CD4-positive, CD25-positive, alpha-beta regulatory T cell (primary cell): ENCODE measurements around the gene ELK1. TPM values are rescaled to one million over a fixed set of nuclear protein-coding genes. Genes with fewer than 3 reads are reported as not detected.

ENCODE experiments used
- ATAC-seq, 2 donors: fragments of 150-1000 bp; cut with Tn5 transposase; one replicate each; pipeline ENCODE4 v1.10.0; 2021; ENCODE audit warnings: low read depth in 2 of 2, moderate number of reproducible peaks in 2 of 2, moderate library complexity in 1 of 2
- DNase-seq, 3 donors: peaks; one replicate each; pipeline versions ENCODE4 v3.0.0 to v3.0.0-alpha.2; 2012 to 2022; ENCODE audit warnings: mixed read lengths in 1 of 3
- H3K27ac ChIP-seq: one replicate; pipeline ENCODE4 v1.7.0; 2013; ENCODE audit warnings: mild to moderate bottlenecking, low read length; ENCODE audit not compliant: insufficient read depth, poor library complexity, severe bottlenecking
- H3K27me3 ChIP-seq: one replicate; pipeline ENCODE4 v1.7.0; 2013; ENCODE audit warnings: low read length; ENCODE audit not compliant: control insufficient read depth, insufficient read depth
- H3K36me3 ChIP-seq: one replicate; pipeline ENCODE4 v1.7.0; 2013; ENCODE audit warnings: mild to moderate bottlenecking, low read length, moderate library complexity; ENCODE audit not compliant: control insufficient read depth, insufficient read depth
- H3K4me1 ChIP-seq: 2 replicates; pipeline ENCODE4 v1.7.0; 2013; ENCODE audit warnings: mild to moderate bottlenecking, low read length; ENCODE audit not compliant: insufficient read depth, control insufficient read depth, poor library complexity, severe bottlenecking
- H3K4me3 ChIP-seq: one replicate; pipeline ENCODE4 v1.7.0; 2013; ENCODE audit warnings: low read depth, mild to moderate bottlenecking, low read length, moderate library complexity
- H3K9me3 ChIP-seq, 2 experiments: 1 replicate in 1 of 2; 2 replicates in 1 of 2; pipeline ENCODE4 v1.7.0; 2013; ENCODE audit warnings: low read length in 2 of 2, mild to moderate bottlenecking in 1 of 2, moderate library complexity in 1 of 2; ENCODE audit not compliant: control insufficient read depth in 2 of 2
- H3K27ac Mint-ChIP-seq, 3 donors: one replicate each; pipeline ENCODE4 v1.8.0; 2020 to 2022; ENCODE audit warnings: mild to moderate bottlenecking in 3 of 3, mixed read lengths in 3 of 3, moderate library complexity in 2 of 3
- H3K27me3 Mint-ChIP-seq: one replicate; pipeline ENCODE4 v1.8.0; 2022; ENCODE audit warnings: mild to moderate bottlenecking, mixed read lengths
- H3K36me3 Mint-ChIP-seq: one replicate; pipeline ENCODE4 v1.8.0; 2020; ENCODE audit warnings: mixed read lengths
- H3K4me1 Mint-ChIP-seq, 4 donors: one replicate each; pipeline ENCODE4 v1.8.0; 2020 to 2022; ENCODE audit warnings: mixed read lengths in 4 of 4, mild to moderate bottlenecking in 1 of 4
- H3K4me3 Mint-ChIP-seq, 4 donors: one replicate each; pipeline ENCODE4 v1.8.0; 2020 to 2022; ENCODE audit warnings: mild to moderate bottlenecking in 4 of 4, mixed read lengths in 4 of 4, moderate library complexity in 3 of 4
- H3K9me3 Mint-ChIP-seq, 7 donors: one replicate each; pipeline ENCODE4 v1.8.0; 2020 to 2022; ENCODE audit warnings: mixed read lengths in 7 of 7, mild to moderate bottlenecking in 3 of 7, moderate library complexity in 2 of 7
- polyA plus RNA-seq, 4 donors: library from polyadenylated mRNA; unstranded; fragments of 300-500 nt; fragmentation: Illumina TruSeq; gene quantifications; one replicate each; pipeline ENCODE4 v1.2.3, GENCODE V29; 2021
- total RNA-seq: library from RNA; stranded (reverse); gene quantifications from one replicate; pipeline ENCODE4 v1.2.3, GENCODE V29; 2022

Gene ELK1
- total and polyA plus RNA-seq, 5 donors from 2014 or later, result 18.8 to 27.3 (median 20.0) TPM

DNA sequence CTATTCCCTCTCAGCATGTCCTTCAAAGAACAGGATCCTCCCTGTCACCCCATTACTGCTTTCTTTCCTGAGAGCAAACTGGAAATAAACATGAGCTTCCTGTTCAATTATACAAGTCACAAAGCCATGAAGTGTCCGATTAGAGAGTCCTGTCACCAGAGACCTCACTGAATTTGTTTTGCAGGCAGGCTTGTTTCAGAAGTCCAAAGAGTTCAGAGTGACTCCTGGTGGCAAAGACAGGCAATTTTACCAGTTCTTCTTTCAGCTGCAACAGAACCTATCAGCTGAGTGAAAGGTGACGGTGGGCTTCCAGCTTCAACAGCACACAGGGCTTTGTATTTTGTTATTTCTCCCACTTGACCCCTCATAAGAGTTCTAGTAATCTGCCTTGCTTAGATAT is 6.4 kb downstream of the ELK1 start:
- Histone ChIP-seq H3K27me3 (no peaks in the 10 kb centered on the region), H3K4me3 (no peak overlapping the region), H3K27ac (no peak overlapping the region), H3K36me3 (peaks cover 26% of the 10 kb centered on the region), H3K4me1 (peaks cover 19% of the 10 kb centered on the region), H3K9me3 (no peaks in the 10 kb centered on the region)
- H3K4me1 Mint-ChIP-seq, result peaks cover 5 to 48% (median 28%) of the 10 kb centered on the region in 4 donors
- peak overlapping the region in 1 of 3 donors; percentile 33 for H3K27ac Mint-ChIP-seq
- no peaks in the 10 kb centered on the region for H3K9me3 Mint-ChIP-seq
- no peak overlapping the region for H3K4me3 Mint-ChIP-seq
- H3K36me3 Mint-ChIP-seq, result peaks cover 19% of the 10 kb centered on the region
- ATAC-seq (no peak), DNase-seq (peak in 1 of 3 donors; percentile 41)
- no peaks in the 10 kb centered on the region for H3K27me3 Mint-ChIP-seq

DNA sequence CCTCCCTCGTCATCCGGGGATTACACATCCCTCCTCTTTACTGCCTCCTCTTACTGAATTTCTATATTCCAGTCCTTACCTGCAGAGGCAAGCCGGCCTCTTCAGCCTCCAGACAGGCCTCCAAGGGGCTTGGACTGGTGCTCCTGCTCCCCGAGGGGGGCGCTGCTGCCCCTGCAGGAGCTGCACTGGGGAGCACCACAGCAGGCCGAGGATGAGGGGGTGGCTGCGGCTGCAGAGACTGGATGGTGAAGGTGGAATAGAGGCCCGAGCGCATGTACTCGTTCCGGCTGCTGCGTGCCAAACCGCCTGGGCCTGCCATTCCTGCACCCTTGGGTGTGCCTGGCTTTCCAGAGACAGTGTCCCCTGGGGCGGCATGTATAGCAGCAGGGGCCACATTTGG is 11.5 kb downstream of the ELK1 start:
- H3K27me3 ChIP-seq, result no peaks in the 10 kb centered on the region
- H3K9me3 Mint-ChIP-seq, result no peaks in the 10 kb centered on the region
- peaks cover 52% of the 10 kb centered on the region for H3K36me3 ChIP-seq
- H3K4me3 ChIP-seq, result no peak overlapping the region
- no peaks in the 10 kb centered on the region for H3K27me3 Mint-ChIP-seq
- peaks cover 3 to 18% (median 5%) of the 10 kb centered on the region in 4 donors for H3K4me1 Mint-ChIP-seq
- peak overlapping the region in 1 of 3 donors; percentile 34 for H3K27ac Mint-ChIP-seq
- H3K36me3 Mint-ChIP-seq, result peaks cover 30% of the 10 kb centered on the region
- peak overlapping the region in 1 of 4 donors; percentile 66 for H3K4me3 Mint-ChIP-seq
- H3K27ac ChIP-seq, result no peak overlapping the region
- ATAC-seq, result no peak
- no peaks in the 10 kb centered on the region for H3K9me3 ChIP-seq
- peaks cover 4% of the 10 kb centered on the region for H3K4me1 ChIP-seq
- no peak for DNase-seq

DNA sequence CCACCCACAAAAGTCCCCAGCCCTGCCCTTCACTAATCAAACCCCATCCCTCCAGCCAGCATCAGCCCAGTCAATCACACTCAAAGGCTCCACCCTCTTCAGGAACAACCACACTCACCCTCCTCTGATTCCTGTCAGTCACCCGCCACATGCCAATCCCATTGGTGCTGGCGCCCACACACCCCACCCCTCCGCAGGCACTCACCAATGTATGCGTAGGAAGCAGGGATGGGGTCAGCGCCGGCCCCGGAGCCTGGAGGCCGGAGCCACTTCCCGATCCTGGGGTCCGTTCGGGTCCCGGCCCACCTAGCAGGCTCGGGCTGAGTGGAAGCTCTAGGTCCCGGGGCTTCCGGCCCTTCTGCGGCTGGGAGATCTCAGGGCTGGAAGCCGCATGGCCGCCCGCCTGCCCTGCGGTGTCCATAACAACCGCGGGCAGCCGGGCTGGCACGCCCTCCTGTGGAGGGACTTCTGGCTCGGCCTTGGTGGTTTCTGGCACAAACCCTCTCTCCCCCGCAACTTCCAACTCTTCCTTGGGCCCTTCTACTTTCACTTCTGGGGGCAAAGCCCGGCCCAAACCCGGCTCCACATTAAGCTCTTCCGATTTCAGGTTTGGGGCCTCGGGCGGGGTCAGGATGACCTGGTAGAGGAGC is 12.7 kb downstream of the ELK1 start:
- ATAC-seq (peak; percentile 72 to 75), DNase-seq (peak in 2 of 3 donors; percentile 25 to 39)
- H3K9me3 Mint-ChIP-seq, result no peaks in the 10 kb centered on the region
- Histone ChIP-seq H3K36me3 (peaks cover 51% of the 10 kb centered on the region), H3K4me3 (no peak overlapping the region), H3K27ac (no peak overlapping the region), H3K27me3 (no peaks in the 10 kb centered on the region), H3K9me3 (no peaks in the 10 kb centered on the region), H3K4me1 (peaks cover 3% of the 10 kb centered on the region)
- H3K36me3 Mint-ChIP-seq, result peaks cover 27% of the 10 kb centered on the region
- H3K4me1 Mint-ChIP-seq, result peaks cover 3 to 15% (median 5%) of the 10 kb centered on the region in 4 donors
- peak overlapping the region in 3 of 4 donors; percentile 52 to 66 (median 66) for H3K4me3 Mint-ChIP-seq
- H3K27ac Mint-ChIP-seq, result peak overlapping the region; percentile 34 to 83 (median 66)
- no peaks in the 10 kb centered on the region for H3K27me3 Mint-ChIP-seq

DNA sequence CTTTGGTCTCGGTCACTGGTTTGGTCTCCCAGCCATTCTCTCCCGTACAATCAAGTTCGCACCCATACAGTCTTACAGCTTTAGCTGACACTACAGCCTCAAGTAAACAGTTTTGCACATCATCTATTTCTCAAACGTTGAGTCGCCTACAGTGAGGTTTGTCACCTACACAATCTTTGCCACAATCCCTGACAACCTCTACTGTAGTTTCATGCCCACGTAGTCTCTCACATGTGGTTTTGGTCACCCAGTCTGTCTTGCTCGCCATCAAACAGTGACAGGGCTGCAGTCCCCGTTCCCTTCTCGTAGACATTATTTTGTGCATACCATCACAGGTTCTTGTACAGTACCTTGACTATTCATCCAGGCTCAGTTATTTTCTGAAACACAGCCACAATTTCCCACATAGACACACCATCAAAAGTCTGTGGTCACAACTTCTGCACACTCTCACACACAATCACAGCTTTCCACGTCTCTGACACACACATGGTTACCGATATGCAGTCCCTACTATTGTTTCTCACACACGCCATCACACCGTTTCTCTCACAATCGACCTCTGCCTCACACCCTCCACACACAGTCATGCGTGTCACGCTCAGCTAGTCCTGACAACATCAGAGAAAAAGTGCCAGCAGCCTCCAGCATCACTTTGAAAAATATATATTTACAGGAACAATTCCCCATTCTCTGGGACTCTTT is 15.3 kb downstream of the ELK1 start:
- no peak for DNase-seq
- Mint-ChIP-seq H3K4me1 (peaks cover under 1 to 30% (median 5%) of the 10 kb centered on the region in 4 donors), H3K9me3 (no peaks in the 10 kb centered on the region), H3K27me3 (no peaks in the 10 kb centered on the region), H3K36me3 (peaks cover 19% of the 10 kb centered on the region), H3K27ac (no peak overlapping the region), H3K4me3 (no peak overlapping the region)
- ATAC-seq, result no peak
- no peak overlapping the region for H3K27ac ChIP-seq
- H3K4me1 ChIP-seq, result peaks cover 9% of the 10 kb centered on the region
- H3K36me3 ChIP-seq, result peaks cover 32% of the 10 kb centered on the region
- no peaks in the 10 kb centered on the region for H3K27me3 ChIP-seq
- no peak overlapping the region for H3K4me3 ChIP-seq
- no peaks in the 10 kb centered on the region for H3K9me3 ChIP-seq

DNA sequence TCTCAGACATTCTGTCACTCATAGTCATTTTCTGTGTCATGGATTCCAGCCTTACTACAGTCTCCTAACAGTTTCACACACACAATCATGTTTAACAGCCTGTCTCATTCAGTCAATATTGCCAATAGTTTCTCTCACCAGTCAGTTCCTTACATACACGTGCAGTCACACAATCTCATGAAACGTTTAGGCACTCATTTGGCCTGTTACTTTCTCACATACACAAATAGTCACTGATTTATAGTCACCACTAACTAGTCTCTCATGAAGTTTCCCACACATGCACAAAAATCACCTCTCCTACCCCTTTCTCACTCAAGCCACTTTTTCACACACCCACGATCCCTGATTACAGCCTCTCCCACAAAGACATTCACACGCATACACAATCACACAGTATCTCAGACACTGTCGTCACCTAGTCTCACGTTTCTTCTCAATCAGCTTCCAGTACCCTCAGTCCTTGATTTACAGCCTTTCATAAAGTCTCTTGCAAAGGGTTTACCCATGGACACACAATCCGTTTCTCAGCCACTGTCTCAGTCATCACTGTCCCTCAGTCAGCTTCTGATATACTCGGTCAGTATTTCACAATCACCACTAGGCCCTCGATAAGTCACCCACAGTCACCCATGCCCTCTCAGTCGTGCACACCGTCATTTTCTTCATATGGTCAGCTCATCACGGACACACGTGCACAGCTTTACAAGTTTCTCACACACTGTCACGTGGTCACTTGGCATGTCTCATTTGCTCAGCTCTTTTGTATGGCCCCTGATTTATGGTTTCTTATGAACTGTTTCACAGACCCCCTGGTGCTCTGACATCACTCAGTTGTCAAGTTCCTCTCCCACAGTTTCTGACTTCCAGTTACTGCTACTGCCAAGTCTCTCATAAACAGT is 16.4 kb downstream of the ELK1 start:
- Histone ChIP-seq H3K27ac (no peak overlapping the region), H3K4me1 (peaks cover 15% of the 10 kb centered on the region), H3K4me3 (no peak overlapping the region), H3K27me3 (no peaks in the 10 kb centered on the region), H3K36me3 (peaks cover 30% of the 10 kb centered on the region), H3K9me3 (no peaks in the 10 kb centered on the region)
- Mint-ChIP-seq H3K4me3 (no peak overlapping the region), H3K27ac (no peak overlapping the region), H3K4me1 (peaks cover 0 to 36% (median 7%) of the 10 kb centered on the region in 4 donors), H3K27me3 (no peaks in the 10 kb centered on the region), H3K36me3 (peaks cover 11% of the 10 kb centered on the region), H3K9me3 (no peaks in the 10 kb centered on the region)
- DNase-seq (no peak), ATAC-seq (no peak)

DNA sequence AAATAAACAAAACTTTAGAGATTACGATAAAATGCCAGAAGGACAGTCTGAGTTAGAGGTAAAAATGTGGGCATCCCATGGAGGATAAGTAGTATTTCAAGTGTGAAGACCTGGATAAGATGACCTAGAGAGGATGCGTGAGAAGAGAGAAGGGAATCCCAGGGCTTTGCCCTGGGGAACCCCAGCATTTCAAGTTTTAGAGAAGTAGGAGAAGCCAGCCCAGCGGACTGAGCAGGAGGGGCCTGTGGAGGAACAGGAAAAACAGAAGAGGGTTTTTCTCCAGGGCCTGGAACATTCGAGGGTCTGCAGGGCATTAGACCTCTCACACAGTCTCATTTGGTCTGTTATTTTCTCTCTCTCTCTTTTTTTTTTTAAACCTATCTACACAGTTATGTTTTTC is 17.7 kb downstream of the ELK1 start:
- no peaks in the 10 kb centered on the region for H3K9me3 Mint-ChIP-seq
- peak overlapping the region in 1 of 4 donors; percentile 14 for H3K4me3 Mint-ChIP-seq
- ATAC-seq (no peak), DNase-seq (no peak)
- H3K27ac Mint-ChIP-seq, result peak overlapping the region; percentile 18 to 87 (median 84)
- no peaks in the 10 kb centered on the region for H3K9me3 ChIP-seq
- H3K4me3 ChIP-seq, result no peak overlapping the region
- H3K36me3 ChIP-seq, result peaks cover 25% of the 10 kb centered on the region
- no peaks in the 10 kb centered on the region for H3K27me3 ChIP-seq
- peaks cover 3% of the 10 kb centered on the region for H3K36me3 Mint-ChIP-seq
- H3K4me1 Mint-ChIP-seq, result peaks cover 0 to 34% (median 11%) of the 10 kb centered on the region in 4 donors
- no peak overlapping the region for H3K27ac ChIP-seq
- H3K4me1 ChIP-seq, result peaks cover 18% of the 10 kb centered on the region
- no peaks in the 10 kb centered on the region for H3K27me3 Mint-ChIP-seq

DNA sequence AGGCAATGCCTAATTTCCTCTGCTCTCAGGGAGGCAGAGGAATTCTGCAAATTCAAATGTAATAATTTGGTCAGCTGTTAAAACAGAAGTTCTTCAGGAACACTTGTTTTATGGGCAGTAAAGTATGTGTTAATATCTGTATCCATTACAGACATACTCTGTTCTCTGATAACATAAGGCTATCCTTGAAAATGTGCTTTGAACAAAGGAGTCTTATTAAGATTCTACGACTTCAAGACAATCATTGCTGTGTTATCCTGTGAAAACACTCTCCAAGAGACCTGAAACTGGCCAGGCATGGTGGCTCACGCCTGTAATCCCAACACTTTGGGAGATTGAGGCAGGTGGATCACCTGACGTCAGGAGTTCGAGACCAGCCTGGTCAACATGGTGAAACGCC is 18.7 kb downstream of the ELK1 start:
- H3K4me1 ChIP-seq, result peaks cover 19% of the 10 kb centered on the region
- no peaks in the 10 kb centered on the region for H3K9me3 ChIP-seq
- Mint-ChIP-seq H3K4me1 (peaks cover 0 to 29% (median 11%) of the 10 kb centered on the region in 4 donors), H3K4me3 (no peak overlapping the region), H3K36me3 (peaks cover 2% of the 10 kb centered on the region), H3K27me3 (no peaks in the 10 kb centered on the region), H3K9me3 (no peaks in the 10 kb centered on the region), H3K27ac (no peak overlapping the region)
- H3K27me3 ChIP-seq, result no peaks in the 10 kb centered on the region
- DNase-seq, result no peak
- no peak overlapping the region for H3K4me3 ChIP-seq
- ATAC-seq, result no peak
- H3K36me3 ChIP-seq, result peaks cover 21% of the 10 kb centered on the region
- no peak overlapping the region for H3K27ac ChIP-seq
